OCI-LY1 (cell line): ENCODE results near the gene TLX3.

Source experiments
- H2AFZ ChIP-seq: fragments of 200-600 bp; sonication (generic), shearing (Covaris generic); 2 replicates; pipeline ENCODE4 v1.6.0; 2014; ENCODE audit warnings: antibody characterized with exemption, mild to moderate bottlenecking, low read length
- H3F3A ChIP-seq: fragments of 200-600 bp; sonication (generic), shearing (Covaris generic); 2 replicates; pipeline ENCODE4 v1.6.0; 2014; ENCODE audit warnings: mild to moderate bottlenecking, antibody characterized with exemption, low read length, moderate library complexity; ENCODE audit not compliant: insufficient read depth
- H3K27ac ChIP-seq: fragments of 200-600 bp; sonication (generic); 2 replicates; pipeline ENCODE4 v1.5.1; 2014; ENCODE audit warnings: low read length, mixed run types, mild to moderate bottlenecking, low read depth; ENCODE audit not compliant: poor library complexity, severe bottlenecking
- H3K27me3 ChIP-seq: fragments of 200-600 bp; sonication (generic); 2 replicates; pipeline ENCODE4 v1.6.0; 2014; ENCODE audit warnings: antibody characterized with exemption, mild to moderate bottlenecking, low read length, moderate library complexity; ENCODE audit not compliant: insufficient read depth
- H3K36me3 ChIP-seq: fragments of 200-600 bp; sonication (generic); 2 replicates; pipeline ENCODE4 v1.6.1; 2014; ENCODE audit warnings: mild to moderate bottlenecking, antibody characterized with exemption, low read length, moderate library complexity, mixed read lengths; ENCODE audit not compliant: insufficient read depth
- H3K4me1 ChIP-seq: fragments of 200-600 bp; sonication (generic); 2 replicates; pipeline ENCODE4 v1.5.1; 2014; ENCODE audit warnings: mild to moderate bottlenecking, low read length, moderate library complexity; ENCODE audit not compliant: insufficient read depth, severe bottlenecking
- H3K4me2 ChIP-seq: fragments of 200-600 bp; sonication (generic), shearing (Covaris generic); 2 replicates; pipeline ENCODE4 v1.6.1; 2014; ENCODE audit warnings: low read length
- H3K4me3 ChIP-seq: fragments of 200-600 bp; sonication (generic); 2 replicates; pipeline ENCODE4 v1.5.1; 2014; ENCODE audit warnings: low read length, low read depth, mild to moderate bottlenecking, mixed read lengths; ENCODE audit not compliant: poor library complexity, severe bottlenecking
- H3K79me2 ChIP-seq: fragments of 200-600 bp; shearing (Covaris generic); 2 replicates; pipeline ENCODE4 v1.6.1; 2016; ENCODE audit warnings: mixed run types, low read length, mixed read lengths; ENCODE audit not compliant: insufficient read depth
- H3K9ac ChIP-seq: fragments of 200-600 bp; sonication (generic), shearing (Covaris generic); 2 replicates; pipeline ENCODE4 v1.6.1; 2014; ENCODE audit warnings: mild to moderate bottlenecking, low read length, mixed read lengths
- H3K9me2 ChIP-seq: fragments of 200-600 bp; sonication (generic), shearing (Covaris generic); 2 replicates; pipeline ENCODE4 v1.6.1; 2014; ENCODE audit warnings: low read depth, mild to moderate bottlenecking, low read length, mixed read lengths
- H3K9me3 ChIP-seq: fragments of 200-600 bp; shearing (Covaris generic); 2 replicates; pipeline ENCODE4 v1.6.1; 2014; ENCODE audit warnings: low read length, mixed read lengths
- H4K20me1 ChIP-seq: fragments of 200-600 bp; sonication (generic), shearing (Covaris generic); 2 replicates; pipeline ENCODE4 v1.6.0; 2016; ENCODE audit warnings: mild to moderate bottlenecking, low read length; ENCODE audit not compliant: insufficient read depth
- CTCF ChIP-seq: fragments of 200-600 bp; sonication (generic), shearing (Covaris generic); IDR thresholded peaks from 2 replicates; pipeline ENCODE4 v1.5.1; 2017; ENCODE audit warnings: mild to moderate bottlenecking, antibody characterized with exemption, low read length, moderate library complexity, mixed read lengths
- EZH2 ChIP-seq: fragments of 200-600 bp; sonication (generic), shearing (Covaris generic); IDR thresholded peaks from 2 replicates; pipeline ENCODE4 v1.8.0; 2017; ENCODE audit warnings: borderline replicate concordance, mixed run types, mild to moderate bottlenecking, antibody characterized with exemption, low read length, moderate library complexity, mixed read lengths

The TLX3 gene

GRCh38 chr5:171308453-171309275, at the start of gene TLX3:
TSS of gene TLX3 (plus strand) at chr5:171309248. CDS start at chr5:171309366, 118 bp downstream.
- H3K27ac ChIP-seq, result no peak within 1 kb of the TSS
- no peaks in the 10 kb centered on the region for H3K9me2 ChIP-seq
- no peaks in the 10 kb centered on the region for H3F3A ChIP-seq
- no peaks in the 10 kb centered on the region for H3K27me3 ChIP-seq
- no peak within 1 kb of the TSS for H3K9ac ChIP-seq
- no peak within 1 kb of the TSS for H3K4me2 ChIP-seq
- no peaks in the 10 kb centered on the region for H3K36me3 ChIP-seq
- TF ChIP-seq CTCF (no peak), EZH2 (no peak)
- H3K4me3 ChIP-seq, result no peak within 1 kb of the TSS
- H3K9me3 ChIP-seq, result no peaks in the 10 kb centered on the region
- no peaks in the 10 kb centered on the region for H3K79me2 ChIP-seq
- no peaks in the 10 kb centered on the region for H3K4me1 ChIP-seq
- H4K20me1 ChIP-seq, result no peaks in the 10 kb centered on the region
- no peak within 1 kb of the TSS for H2AFZ ChIP-seq

- Histone ChIP-seq H3K36me3 (no peaks in the 10 kb centered on the region), H3F3A (no peaks in the 10 kb centered on the region), H3K9ac (no peak overlapping the region), H3K4me3 (no peak overlapping the region), H3K4me1 (no peaks in the 10 kb centered on the region), H4K20me1 (no peaks in the 10 kb centered on the region), H3K4me2 (no peak overlapping the region), H3K9me2 (no peaks in the 10 kb centered on the region), H3K27me3 (no peaks in the 10 kb centered on the region), H3K27ac (no peak overlapping the region), H2AFZ (no peak overlapping the region), H3K9me3 (no peaks in the 10 kb centered on the region), H3K79me2 (no peaks in the 10 kb centered on the region)
- TF ChIP-seq EZH2 (no peak), CTCF (no peak)
Measured at GRCh38 chr5:171261361-171261760, 47.7 kb upstream of the TLX3 start.

- Histone ChIP-seq H3K4me2 (no peak overlapping the region), H2AFZ (no peak overlapping the region), H3F3A (no peaks in the 10 kb centered on the region), H3K9ac (no peak overlapping the region), H3K27me3 (no peaks in the 10 kb centered on the region), H3K9me2 (no peaks in the 10 kb centered on the region), H3K36me3 (no peaks in the 10 kb centered on the region), H3K27ac (no peak overlapping the region), H3K4me3 (no peak overlapping the region), H3K9me3 (no peaks in the 10 kb centered on the region), H3K4me1 (no peaks in the 10 kb centered on the region), H4K20me1 (no peaks in the 10 kb centered on the region), H3K79me2 (no peaks in the 10 kb centered on the region)
- TF ChIP-seq CTCF (no peak), EZH2 (no peak)
Measured at GRCh38 chr5:171261904-171262303, 47.1 kb upstream of the TLX3 start.
